Left forelimb (tissue), 1 donor: Measurements from ENCODE around the gene NBEAL1.
"Not testable (repeated sequence)": the region's sequence is repeated elsewhere in the genome, so short reads cannot be mapped to it uniquely, and the experiment has no call there.

Experiments
- DNase-seq: peaks from one replicate; pipeline ENCODE4 v3.0.0-alpha.2; 2018; ENCODE audit warnings: low spot score

Gene NBEAL1

GRCh38 chr2:203014456-203015199, at the start of gene NBEAL1:
NBEAL1 (plus strand) TSS chr2:203014875; CDS start chr2:203016385, 1,510 bp downstream.
- DNase-seq, result peak; percentile 100

- DNase-seq, result no peak
Measured at GRCh38 chr2:202965810-202966460, 48.7 kb upstream of the NBEAL1 start.

- DNase-seq, result not testable (repeated sequence)
Measured at GRCh38 chr2:202969404-202969803, 45.3 kb upstream of the NBEAL1 start.

- no peak for DNase-seq
Measured at GRCh38 chr2:202976809-202977208, 37.9 kb upstream of the NBEAL1 start.

- no peak for DNase-seq
Measured at GRCh38 chr2:202982779-202983491, 31.7 kb upstream of the NBEAL1 start.

GRCh38 chr2:202989749-202990148, 24.9 kb upstream of the NBEAL1 start:
- no peak for DNase-seq

GRCh38 chr2:202990501-202990900, 24.2 kb upstream of the NBEAL1 start:
- DNase-seq, result no peak

- DNase-seq, result not testable (repeated sequence)
Measured at GRCh38 chr2:202997113-202997512, 17.6 kb upstream of the NBEAL1 start.

- DNase-seq, result no peak
Measured at GRCh38 chr2:203002054-203002821, 12.4 kb upstream of the NBEAL1 start.

GRCh38 chr2:203003716-203004115, 11.0 kb upstream of the NBEAL1 start:
- DNase-seq, result no peak

GRCh38 chr2:203016716-203017115, 2.0 kb downstream of the NBEAL1 start:
- DNase-seq, result no peak

- no peak for DNase-seq
Measured at GRCh38 chr2:203018181-203018580, 3.5 kb downstream of the NBEAL1 start.

GRCh38 chr2:203019142-203019541, 4.5 kb downstream of the NBEAL1 start:
- DNase-seq, result no peak

- DNase-seq, result no peak
Measured at GRCh38 chr2:203021991-203022390, 7.3 kb downstream of the NBEAL1 start.

GRCh38 chr2:203022751-203023150, 8.1 kb downstream of the NBEAL1 start:
- no peak for DNase-seq

- DNase-seq, result no peak
Measured at GRCh38 chr2:203025592-203025991, 10.9 kb downstream of the NBEAL1 start.

- DNase-seq, result no peak
Measured at GRCh38 chr2:203030545-203030944, 15.9 kb downstream of the NBEAL1 start.

- no peak for DNase-seq
Measured at GRCh38 chr2:203030991-203031390, 16.3 kb downstream of the NBEAL1 start.

- no peak for DNase-seq
Measured at GRCh38 chr2:203033395-203033794, 18.7 kb downstream of the NBEAL1 start.

- DNase-seq, result no peak
Measured at GRCh38 chr2:203035879-203036470, 21.3 kb downstream of the NBEAL1 start.

- no peak for DNase-seq
Measured at GRCh38 chr2:203037026-203037425, 22.4 kb downstream of the NBEAL1 start.

GRCh38 chr2:203038586-203038985, 23.9 kb downstream of the NBEAL1 start:
- no peak for DNase-seq
